Subcutaneous abdominal adipose tissue (tissue), 5 donors: ENCODE data around the gene ATXN7L3B.
"Not testable (repeated sequence)": the region's sequence is repeated elsewhere in the genome, so short reads cannot be mapped to it uniquely, and the experiment has no call there.

ENCODE experiments used
- H3K27ac ChIP-seq: one replicate; pipeline ENCODE4 v1.7.0; 2013; ENCODE audit warnings: low read depth, mild to moderate bottlenecking, inconsistent platforms, low read length, moderate library complexity
- H3K27me3 ChIP-seq, 5 donors: one replicate each; pipeline ENCODE4 v1.7.0; 2013; ENCODE audit warnings: low read length in 5 of 5, inconsistent platforms in 1 of 5; ENCODE audit not compliant: control insufficient read depth in 5 of 5, insufficient read depth in 4 of 5
- H3K36me3 ChIP-seq, 5 donors: one replicate each; pipeline ENCODE4 v1.7.0; 2013; ENCODE audit warnings: low read length in 5 of 5; ENCODE audit not compliant: control insufficient read depth in 5 of 5, insufficient read depth in 5 of 5
- H3K4me1 ChIP-seq, 5 donors: one replicate each; pipeline ENCODE4 v1.7.0; 2013; ENCODE audit warnings: low read length in 5 of 5, mild to moderate bottlenecking in 3 of 5, moderate library complexity in 1 of 5; ENCODE audit not compliant: control insufficient read depth in 5 of 5, insufficient read depth in 5 of 5
- H3K4me3 ChIP-seq, 5 donors: one replicate each; pipeline ENCODE4 v1.7.0; 2013; ENCODE audit warnings: low read length in 5 of 5, low read depth in 1 of 5
- H3K9ac ChIP-seq, 5 donors: one replicate each; pipeline ENCODE4 v1.7.0; 2013; ENCODE audit warnings: low read length in 5 of 5, mild to moderate bottlenecking in 4 of 5, moderate library complexity in 3 of 5
- H3K9me3 ChIP-seq, 5 donors: one replicate each; pipeline ENCODE4 v1.7.0; 2013; ENCODE audit warnings: low read length in 5 of 5; ENCODE audit not compliant: control insufficient read depth in 5 of 5
- donor health status: healthy.
- donor health status: healthy.
- donor health status: healthy.
- donor health status: healthy.
- donor health status: healthy.

Gene ATXN7L3B

GRCh38 chr12:74537707-74538385 lies at the start of gene ATXN7L3B:
Gene ATXN7L3B (plus strand): TSS chr12:74537835. CDS start chr12:74538113, 278 bp downstream.
- Histone ChIP-seq H3K27me3 (no peaks in the 10 kb centered on the region), H3K36me3 (peaks cover 0 to 5% (median 4%) of the 10 kb centered on the region in 5 donors), H3K4me1 (peaks cover 19 to 40% (median 35%) of the 10 kb centered on the region in 5 donors), H3K27ac (peak within 1 kb of the TSS; percentile 94), H3K4me3 (peak within 1 kb of the TSS; percentile 84 to 99 (median 97)), H3K9ac (peak within 1 kb of the TSS; percentile 92 to 100 (median 96)), H3K9me3 (no peaks in the 10 kb centered on the region)

- no peak overlapping the region for H3K4me3 ChIP-seq
- H3K36me3 ChIP-seq: no peaks in the 10 kb centered on the region
- H3K9ac ChIP-seq: no peak overlapping the region
- no peaks in the 10 kb centered on the region for H3K9me3 ChIP-seq
- H3K27ac ChIP-seq: no peak overlapping the region
- no peaks in the 10 kb centered on the region for H3K4me1 ChIP-seq
- H3K27me3 ChIP-seq: no peaks in the 10 kb centered on the region
Observed at GRCh38 chr12:74488134-74488533, 49.5 kb upstream of the ATXN7L3B start.

GRCh38 chr12:74489543-74489942 lies 48.1 kb upstream of the ATXN7L3B start:
- no peaks in the 10 kb centered on the region for H3K36me3 ChIP-seq
- H3K9me3 ChIP-seq: no peaks in the 10 kb centered on the region
- no peak overlapping the region for H3K27ac ChIP-seq
- no peaks in the 10 kb centered on the region for H3K27me3 ChIP-seq
- H3K9ac ChIP-seq: no peak overlapping the region
- no peaks in the 10 kb centered on the region for H3K4me1 ChIP-seq
- H3K4me3 ChIP-seq: no peak overlapping the region

GRCh38 chr12:74490390-74491064 lies 47.1 kb upstream of the ATXN7L3B start:
- Histone ChIP-seq H3K4me1 (no peaks in the 10 kb centered on the region), H3K9ac (no peak overlapping the region), H3K27me3 (no peaks in the 10 kb centered on the region), H3K9me3 (no peaks in the 10 kb centered on the region), H3K36me3 (no peaks in the 10 kb centered on the region), H3K27ac (no peak overlapping the region), H3K4me3 (peak overlapping the region in 1 of 5 donors; percentile 11)

GRCh38 chr12:74491374-74491773 lies 46.3 kb upstream of the ATXN7L3B start:
- Histone ChIP-seq H3K27me3 (no peaks in the 10 kb centered on the region), H3K36me3 (no peaks in the 10 kb centered on the region)

GRCh38 chr12:74499192-74499591 lies 38.4 kb upstream of the ATXN7L3B start:
- Histone ChIP-seq H3K9ac (no peak overlapping the region), H3K4me3 (no peak overlapping the region), H3K36me3 (no peaks in the 10 kb centered on the region), H3K27me3 (no peaks in the 10 kb centered on the region), H3K9me3 (no peaks in the 10 kb centered on the region), H3K27ac (no peak overlapping the region), H3K4me1 (no peaks in the 10 kb centered on the region)

More at GRCh38 chr12:74491374-74491773, 46.3 kb upstream of the ATXN7L3B start:
- Histone ChIP-seq H3K27ac (no peak overlapping the region), H3K9me3 (no peaks in the 10 kb centered on the region), H3K9ac (no peak overlapping the region), H3K4me3 (no peak overlapping the region), H3K4me1 (no peaks in the 10 kb centered on the region)

- not testable (repeated sequence) for H3K4me3 ChIP-seq, H3K27ac ChIP-seq, H3K27me3 ChIP-seq, H3K9me3 ChIP-seq, H3K36me3 ChIP-seq, H3K9ac ChIP-seq, H3K4me1 ChIP-seq
Observed at GRCh38 chr12:74508873-74509657, 28.6 kb upstream of the ATXN7L3B start.

- Histone ChIP-seq H3K9me3 (no peaks in the 10 kb centered on the region), H3K4me3 (no peak overlapping the region), H3K9ac (no peak overlapping the region), H3K27me3 (no peaks in the 10 kb centered on the region), H3K36me3 (no peaks in the 10 kb centered on the region), H3K4me1 (no peaks in the 10 kb centered on the region), H3K27ac (no peak overlapping the region)
Observed at GRCh38 chr12:74509886-74510285, 27.7 kb upstream of the ATXN7L3B start.

- H3K9ac ChIP-seq: no peak overlapping the region
- H3K27me3 ChIP-seq: peaks cover 0 to 2% (median 0%) of the 10 kb centered on the region in 5 donors
- H3K36me3 ChIP-seq: no peaks in the 10 kb centered on the region
- no peaks in the 10 kb centered on the region for H3K4me1 ChIP-seq
- H3K4me3 ChIP-seq: no peak overlapping the region
- no peak overlapping the region for H3K27ac ChIP-seq
- H3K9me3 ChIP-seq: no peaks in the 10 kb centered on the region
Observed at GRCh38 chr12:74514098-74514872, 23.4 kb upstream of the ATXN7L3B start.
